GM19372 (cell line): Measurements from ENCODE around the gene PSAP.

Source experiments
- ATAC-seq: cut with Tn5 transposase; IDR thresholded peaks from one replicate; pipeline ENCODE4 v1.9.1; 2021; ENCODE audit warnings: mild to moderate bottlenecking, low read depth, moderate library complexity; ENCODE audit not compliant: unreplicated experiment

PSAP gene

GRCh38 chr10:71789871-71790270 lies 61.2 kb downstream of the PSAP start:
- ATAC-seq = no peak

- ATAC-seq = no peak
Observed at GRCh38 chr10:71788954-71789353, 62.1 kb downstream of the PSAP start.

- no peak for ATAC-seq
Observed at GRCh38 chr10:71784679-71785272, 66.3 kb downstream of the PSAP start.

DNA sequence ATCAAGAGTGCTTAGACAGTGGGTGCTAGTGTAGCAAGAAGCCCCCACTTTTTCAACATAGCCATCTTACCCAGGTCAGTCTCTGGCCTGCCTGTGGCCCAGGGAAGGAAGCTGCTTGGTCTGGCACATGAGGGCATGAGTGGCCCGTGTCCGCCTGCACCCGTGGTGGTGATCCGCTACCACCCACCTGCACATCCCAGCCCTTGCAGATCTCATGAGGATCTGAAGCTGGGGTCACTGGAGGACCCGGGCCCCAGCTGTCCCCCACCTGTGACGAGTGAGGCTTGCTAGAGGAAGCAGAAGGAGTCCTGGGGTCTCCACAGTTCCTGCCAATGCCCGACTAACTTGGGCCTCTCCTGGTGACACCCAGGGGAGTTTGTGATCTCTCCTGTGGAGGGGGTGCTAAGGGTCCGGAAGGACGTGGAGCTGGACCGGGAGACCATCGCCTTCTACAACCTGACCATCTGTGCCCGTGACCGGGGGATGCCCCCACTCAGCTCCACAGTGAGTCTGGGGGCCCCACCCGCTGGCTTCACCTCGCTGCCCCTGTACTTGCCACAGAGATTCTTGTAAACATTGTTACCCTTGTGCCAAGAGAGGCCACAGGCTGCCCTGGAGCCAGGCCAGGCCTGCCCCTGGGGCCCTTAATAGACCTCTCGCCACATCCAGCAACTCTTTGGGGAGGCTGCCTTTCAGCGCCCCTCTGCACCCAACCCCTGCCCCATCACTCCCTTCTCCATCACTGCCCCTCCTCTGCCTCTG lies 67.0 kb downstream of the PSAP start:
- ATAC-seq = no peak

DNA sequence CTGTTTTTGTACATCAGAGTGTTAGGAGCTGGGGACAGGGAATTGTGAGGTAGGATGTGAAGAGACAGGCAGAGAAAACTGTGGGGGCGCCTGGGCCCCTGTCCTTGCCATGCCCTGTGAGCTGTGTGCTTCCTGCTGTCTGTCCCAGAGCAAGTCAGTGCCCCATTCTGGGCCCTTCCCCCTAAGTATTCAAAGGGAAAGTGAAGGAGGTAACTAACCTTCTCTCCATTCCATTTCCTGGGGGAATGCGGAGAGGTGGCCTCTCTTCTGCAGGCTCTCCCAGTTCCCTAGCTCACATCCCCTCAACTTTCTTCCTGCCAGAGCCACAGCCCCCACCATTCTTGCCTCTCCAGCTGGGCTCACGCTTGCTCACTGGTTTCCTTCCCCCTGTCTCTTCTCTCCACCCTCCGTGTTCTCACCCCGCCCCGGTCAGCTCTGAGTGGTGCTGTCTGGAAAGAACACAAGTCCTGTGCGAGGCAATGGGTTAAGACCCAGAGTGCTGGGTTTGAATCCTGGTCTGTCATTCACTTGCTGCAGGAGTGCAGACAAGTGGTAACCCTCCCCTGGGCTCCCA lies 68.0 kb downstream of the PSAP start:
- no peak for ATAC-seq

- no peak for ATAC-seq
Observed at GRCh38 chr10:71782221-71782916, 68.7 kb downstream of the PSAP start.

DNA sequence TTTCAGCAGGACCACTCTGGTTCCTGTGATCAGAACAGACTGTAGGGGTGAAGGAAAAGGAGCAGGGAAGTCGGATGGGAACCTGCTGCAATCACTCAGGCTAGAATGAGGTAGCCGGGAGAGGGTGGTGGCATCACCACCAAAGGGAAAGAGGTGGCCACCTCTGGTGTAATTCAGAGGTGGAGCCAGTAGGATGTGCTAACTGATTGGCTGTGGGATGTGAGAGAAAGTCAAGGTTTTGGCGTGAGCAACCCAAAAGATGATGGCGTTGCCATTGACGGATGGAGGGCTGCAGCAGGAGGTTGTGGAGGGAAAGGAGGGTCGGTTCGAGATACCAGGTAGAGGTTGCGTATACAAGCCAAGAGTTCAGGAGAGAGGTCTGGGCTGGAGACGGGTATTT lies 70.3 kb downstream of the PSAP start:
- no peak for ATAC-seq

- no peak for ATAC-seq
Observed at GRCh38 chr10:71780156-71780555, 70.9 kb downstream of the PSAP start.

- no peak for ATAC-seq
Observed at GRCh38 chr10:71779641-71780040, 71.4 kb downstream of the PSAP start.

DNA sequence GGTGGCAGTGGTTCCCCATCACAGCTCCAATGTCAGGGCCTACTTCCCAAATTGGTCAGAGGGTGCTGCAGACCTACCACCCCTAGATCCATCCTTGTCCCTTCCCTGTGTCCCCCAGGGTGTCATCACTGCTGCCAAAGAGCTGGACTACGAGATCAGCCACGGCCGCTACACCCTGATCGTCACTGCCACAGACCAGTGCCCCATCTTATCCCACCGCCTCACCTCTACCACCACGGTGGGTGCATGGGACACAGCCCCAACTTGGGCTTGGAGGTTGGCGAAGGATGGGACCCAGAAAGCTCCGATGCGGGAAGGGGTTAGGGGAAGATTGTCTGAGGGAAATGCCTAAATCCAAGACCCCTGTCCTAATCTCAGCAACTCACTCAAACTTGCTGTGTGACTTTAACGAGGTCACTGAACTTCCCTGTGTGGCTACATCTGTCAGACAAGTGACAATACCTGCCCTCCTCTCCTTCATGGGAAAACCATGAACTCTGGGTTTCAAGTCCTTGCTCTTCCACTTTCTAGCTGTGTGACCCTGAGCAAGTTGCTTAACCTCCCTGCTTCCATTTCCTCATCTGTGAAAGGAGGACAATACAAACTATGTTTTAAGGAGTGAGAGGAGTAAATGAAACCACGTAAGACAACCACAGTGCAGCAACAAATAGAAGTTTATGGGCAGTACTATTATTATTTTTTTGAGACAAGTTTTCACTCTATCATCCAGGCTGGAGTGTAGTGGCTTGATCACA lies 72.8 kb downstream of the PSAP start:
- no peak for ATAC-seq

DNA sequence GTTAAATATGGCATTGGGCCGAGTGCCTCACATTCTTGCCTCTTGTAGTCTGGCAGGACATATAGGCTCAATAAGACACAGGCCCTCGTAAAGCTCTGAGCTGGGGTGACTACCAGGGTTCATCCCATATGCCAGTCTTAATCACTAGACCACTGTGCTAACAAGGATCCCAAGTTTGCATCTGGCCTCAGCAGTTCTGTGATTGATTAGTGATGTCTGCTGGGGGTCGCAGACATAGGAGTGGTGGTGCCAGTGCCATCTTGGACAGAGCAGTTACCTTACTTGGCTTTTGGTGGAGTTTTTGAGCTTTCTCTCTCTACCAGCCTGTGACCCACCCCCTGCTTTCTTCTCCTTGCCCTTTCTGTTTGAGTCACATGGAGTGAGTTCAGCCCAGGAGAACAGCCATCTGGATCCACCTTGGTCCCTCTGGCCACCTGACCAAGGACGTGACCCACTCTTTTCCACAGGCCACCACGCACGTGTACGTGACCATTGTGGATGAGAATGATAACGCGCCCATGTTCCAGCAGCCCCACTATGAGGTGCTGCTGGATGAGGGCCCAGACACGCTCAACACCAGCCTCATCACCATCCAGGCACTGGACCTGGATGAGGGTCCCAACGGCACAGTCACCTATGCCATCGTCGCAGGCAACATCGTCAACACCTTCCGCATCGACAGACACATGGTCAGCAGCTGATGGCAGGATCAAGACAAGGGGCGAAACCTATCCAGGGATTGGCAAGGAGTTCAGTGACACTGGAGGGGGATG lies 73.7 kb downstream of the PSAP start:
- ATAC-seq = no peak

DNA sequence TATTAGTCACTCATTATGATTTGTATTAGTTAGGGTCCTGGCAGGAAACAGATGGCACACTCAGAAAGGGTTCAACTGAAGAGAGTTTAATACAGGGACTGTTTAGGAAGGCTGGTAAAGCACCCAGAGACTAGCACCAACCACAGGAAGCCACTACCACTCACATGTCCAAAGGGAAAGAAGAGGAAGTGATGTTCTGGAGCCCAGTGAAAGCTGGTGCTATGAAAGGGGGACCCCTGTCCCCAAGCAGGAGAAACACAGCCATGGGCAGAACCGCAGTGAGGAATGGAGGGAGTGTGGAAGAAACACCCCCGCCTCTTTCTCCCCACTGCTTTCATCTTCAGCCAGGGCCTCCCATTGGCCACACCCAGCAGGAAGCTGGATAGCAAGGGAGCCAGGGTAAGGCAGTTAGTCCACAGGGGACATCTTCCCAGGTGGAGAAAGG lies 74.5 kb downstream of the PSAP start:
- ATAC-seq = no peak

- ATAC-seq = no peak
Observed at GRCh38 chr10:71774916-71775702, 75.9 kb downstream of the PSAP start.

- peak; percentile 48 for ATAC-seq
Observed at GRCh38 chr10:71773221-71773971, 77.7 kb downstream of the PSAP start, which contains the start of gene VSIR. Gene VSIR (minus strand): TSS chr10:71773520. CDS start chr10:71773439, 81 bp downstream.

DNA sequence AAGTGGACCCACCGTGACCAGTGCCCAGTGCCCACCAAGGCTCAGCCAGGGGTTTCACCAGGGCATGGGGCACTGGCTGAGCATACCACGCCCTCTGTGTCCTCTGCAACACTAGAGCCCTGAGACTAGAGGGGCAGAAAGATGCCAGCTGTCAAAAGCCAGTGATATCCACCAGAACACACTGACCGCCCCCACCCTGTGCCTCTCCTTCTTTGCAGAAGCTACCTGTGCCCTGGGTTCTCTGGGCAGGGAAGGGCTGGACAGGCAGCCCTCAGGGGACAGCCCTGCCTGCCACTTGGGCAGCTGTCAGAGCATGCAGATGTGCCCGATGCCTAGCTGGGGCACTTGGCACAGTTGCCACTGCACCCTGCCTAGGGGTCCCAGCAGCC lies 78.2 kb downstream of the PSAP start:
- ATAC-seq = no peak

- no peak for ATAC-seq
Observed at GRCh38 chr10:71771821-71772617, 79.0 kb downstream of the PSAP start.

- no peak for ATAC-seq
Observed at GRCh38 chr10:71771204-71771603, 79.8 kb downstream of the PSAP start.
